ENCODE data around the gene CADM1.

Gene CADM1

DNA sequence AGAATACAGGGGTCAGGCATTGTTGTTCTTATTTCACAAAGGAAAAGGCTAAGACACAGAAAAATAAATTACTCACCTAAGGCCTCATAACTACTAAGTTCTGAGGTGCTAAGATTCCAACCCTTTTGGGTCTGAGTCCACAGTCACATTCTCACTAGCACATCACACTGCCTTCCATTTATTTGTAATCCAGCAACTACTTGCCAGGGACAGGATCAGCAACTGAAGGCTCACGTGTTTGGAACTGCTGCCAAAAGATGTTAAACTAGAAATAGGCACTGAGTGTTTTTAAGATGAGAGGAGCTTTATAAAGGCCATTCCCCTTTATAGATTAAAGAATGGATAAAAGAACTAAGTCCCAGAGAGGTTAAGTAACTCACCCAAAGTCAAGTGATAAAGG lies 58.0 kb downstream of the CADM1 start:
- TF ChIP-seq SIN3A (IDR thresholded peaks at IDR 0.05; ENCODE audit: borderline replicate concordance, insufficient read depth, low read length) (no peak), TAF1 (IDR thresholded peaks at IDR 0.05; ENCODE audit: borderline replicate concordance, insufficient read depth, low read length) (no peak), POLR2AphosphoS5 (IDR thresholded peaks at IDR 0.05; ENCODE audit: low read depth, low read length) (no peak), REST (IDR thresholded peaks at IDR 0.05; ENCODE audit: insufficient read depth in 1 of 2, low read depth in 2 of 2, low read length in 2 of 2) (no peak), FOXP2 (optimal IDR thresholded peaks at IDR 0.05; ENCODE audit: borderline replicate concordance, extremely low read depth, extremely low read length, insufficient read depth) (no peak)

DNA sequence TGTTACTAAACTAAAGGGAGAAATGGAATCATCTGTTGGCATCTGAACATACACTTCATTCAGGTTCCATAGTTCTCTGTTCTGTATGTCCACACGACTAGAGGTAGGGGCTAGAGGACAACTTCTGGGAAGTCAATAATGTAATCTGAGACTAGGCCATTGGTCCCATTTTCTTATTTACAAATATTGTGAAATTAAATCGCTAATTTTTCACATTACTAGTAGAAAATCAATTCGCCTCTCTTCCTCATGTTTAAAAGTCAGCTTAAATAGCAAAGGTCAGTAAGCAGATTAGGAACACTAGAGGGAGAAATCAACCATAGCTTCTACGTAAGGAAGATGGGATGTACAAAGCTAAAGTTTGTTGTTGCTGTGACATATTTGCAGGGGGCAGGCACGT lies 59.7 kb downstream of the CADM1 start:
- no peak for TF ChIP-seq FOXP2 (optimal IDR thresholded peaks at IDR 0.05; ENCODE audit: borderline replicate concordance, extremely low read depth, extremely low read length, insufficient read depth)
- no peak for TF ChIP-seq SIN3A (IDR thresholded peaks at IDR 0.05; ENCODE audit: borderline replicate concordance, insufficient read depth, low read length)
- no peak for TF ChIP-seq REST (IDR thresholded peaks at IDR 0.05; ENCODE audit: insufficient read depth in 1 of 2, low read depth in 2 of 2, low read length in 2 of 2)
- no peak for TF ChIP-seq POLR2AphosphoS5 (IDR thresholded peaks at IDR 0.05; ENCODE audit: low read depth, low read length)
- TF ChIP-seq TAF1 (IDR thresholded peaks at IDR 0.05; ENCODE audit: borderline replicate concordance, insufficient read depth, low read length), result no peak

DNA sequence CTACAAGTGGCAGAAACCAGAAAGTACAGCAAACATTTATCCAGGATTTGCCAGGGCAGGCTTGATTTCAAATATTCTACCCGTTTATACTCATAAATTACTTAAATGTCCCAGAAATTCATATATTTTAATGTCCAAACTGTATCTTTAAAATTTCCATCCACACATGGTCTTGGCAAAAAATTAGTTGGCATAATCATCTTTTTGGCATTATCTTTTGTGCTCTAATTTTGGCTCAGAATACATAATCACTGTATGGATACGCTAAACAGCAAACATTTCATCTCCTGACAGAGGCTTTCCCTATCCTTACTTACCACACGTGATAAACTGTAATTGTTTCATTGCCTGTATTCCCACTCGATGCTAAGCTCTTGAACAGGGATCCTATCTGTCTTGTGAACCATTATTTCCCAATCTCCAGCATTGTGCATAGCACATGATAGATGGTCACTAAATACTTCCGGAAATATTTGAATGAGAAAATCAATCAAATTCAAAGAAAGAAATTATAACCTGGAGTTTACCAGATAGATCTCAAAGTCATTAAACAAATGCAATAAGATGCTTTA lies 64.2 kb downstream of the CADM1 start:
- no peak for TF ChIP-seq FOXP2 (optimal IDR thresholded peaks at IDR 0.05; ENCODE audit: borderline replicate concordance, extremely low read depth, extremely low read length, insufficient read depth)
- no peak for TF ChIP-seq POLR2AphosphoS5 (IDR thresholded peaks at IDR 0.05; ENCODE audit: low read depth, low read length)
- no peak for TF ChIP-seq SIN3A (IDR thresholded peaks at IDR 0.05; ENCODE audit: borderline replicate concordance, insufficient read depth, low read length)
- TF ChIP-seq REST (IDR thresholded peaks at IDR 0.05; ENCODE audit: insufficient read depth in 1 of 2, low read depth in 2 of 2, low read length in 2 of 2), result no peak
- TF ChIP-seq TAF1 (IDR thresholded peaks at IDR 0.05; ENCODE audit: borderline replicate concordance, insufficient read depth, low read length), result no peak

DNA sequence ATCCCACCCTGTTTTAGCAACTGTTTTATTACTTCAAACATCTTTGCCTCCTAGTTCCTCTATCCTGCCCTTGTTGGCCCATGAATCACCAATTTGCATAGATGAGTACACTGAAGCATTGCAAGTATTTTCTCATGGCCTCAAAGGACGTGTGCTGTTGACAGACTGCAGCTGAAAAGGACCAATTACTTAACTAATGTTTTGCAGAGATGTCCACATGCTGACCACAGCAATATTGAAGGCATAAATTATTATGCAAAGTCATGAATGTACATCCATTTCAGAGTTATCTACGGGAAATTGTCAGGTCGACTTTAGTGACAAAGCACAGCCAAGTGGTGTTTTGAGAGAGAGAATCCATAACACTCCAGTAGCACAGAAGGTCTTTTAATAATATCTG lies 64.8 kb downstream of the CADM1 start:
- TF ChIP-seq REST (IDR thresholded peaks at IDR 0.05; ENCODE audit: insufficient read depth in 1 of 2, low read depth in 2 of 2, low read length in 2 of 2) (no peak), POLR2AphosphoS5 (IDR thresholded peaks at IDR 0.05; ENCODE audit: low read depth, low read length) (no peak), FOXP2 (optimal IDR thresholded peaks at IDR 0.05; ENCODE audit: borderline replicate concordance, extremely low read depth, extremely low read length, insufficient read depth) (no peak), TAF1 (IDR thresholded peaks at IDR 0.05; ENCODE audit: borderline replicate concordance, insufficient read depth, low read length) (no peak), SIN3A (IDR thresholded peaks at IDR 0.05; ENCODE audit: borderline replicate concordance, insufficient read depth, low read length) (no peak)

Measured in PFSK-1 (cell line).